Psoas muscle (tissue), 8 donors: Measurements from ENCODE around the gene CASKIN1. TPM values are rescaled to one million over a fixed set of nuclear protein-coding genes. Genes with fewer than 3 reads are reported as not detected.

ENCODE experiments used
- ATAC-seq, 4 donors: fragments of 200-7000 bp; cut with Tn5 transposase; one replicate each; pipeline ENCODE4 v1.9.1; 2020; ENCODE audit warnings: moderate library complexity in 3 of 4, mild to moderate bottlenecking in 2 of 4
- DNase-seq, 2 donors: peaks; one replicate each; pipeline ENCODE4 v3.0.0-alpha.2; 2020
- H3K27ac ChIP-seq: fragments of 200-600 bp; one replicate; pipeline ENCODE4 v1.8.0; 2022
- H3K27me3 ChIP-seq, 3 donors: fragments of 200-600 bp in 1 of 3; one replicate each; pipeline versions ENCODE4 v1.6.1 to v1.8.0; 2013 to 2022; ENCODE audit warnings: low read length in 2 of 3, mild to moderate bottlenecking in 2 of 3, moderate library complexity in 1 of 3; ENCODE audit not compliant: insufficient read depth in 3 of 3
- H3K36me3 ChIP-seq, 2 donors: fragments of 200-600 bp in 1 of 2; one replicate each; pipeline versions ENCODE4 v1.6.1 to v1.8.0; 2013 to 2022; ENCODE audit warnings: low read depth in 1 of 2, mild to moderate bottlenecking in 1 of 2, moderate library complexity in 1 of 2; ENCODE audit not compliant: insufficient read depth in 1 of 2
- H3K4me1 ChIP-seq: fragments of 200-600 bp; one replicate; pipeline ENCODE4 v1.8.0; 2022
- H3K4me3 ChIP-seq: fragments of 200-600 bp; one replicate; pipeline ENCODE4 v1.8.0; 2022; ENCODE audit warnings: mild to moderate bottlenecking
- H3K9me3 ChIP-seq: fragments of 200-600 bp; one replicate; pipeline ENCODE4 v1.8.0; 2022
- WGBS, 3 donors: extraction: QIAGEN DNeasy Blood & Tissue Kit; methylation state at CpG; one replicate each; pipeline versions ENCODE4 v1.1.6 to v1.1.7; 2013; 5-methylcytosine and 5-hydroxymethylcytosine counted together
- intact Hi-C, 2 donors: fragments of 100-400 bp; cut with DNase I; formaldehyde crosslinking; loops; one replicate each; pipeline versions ENCODE4 v1.11.0 to v1.14.2; 2022
- polyA plus RNA-seq, 3 donors: library from polyadenylated mRNA; stranded (reverse); fragments of 200-250 nt; gene quantifications; one replicate each; pipeline ENCODE4 v1.2.3, GENCODE V29; 2013
- total RNA-seq, 4 donors: library from RNA; stranded (reverse); fragmentation: NEBNext Ultra II Directional in 2 of 4; extraction: Animal tissue kit (Norgen Biotek cat#: 25700) in 2 of 4; gene quantifications; one replicate each; pipeline versions ENCODE4 v1.2.1 to v1.2.4, GENCODE V29; 2021 to 2023
- TF ChIP-seq, protein P1 (sequence below): fragments of 200-600 bp; IDR thresholded peaks from one replicate; pipeline ENCODE4 v1.8.0; 2022; ENCODE audit warnings: antibody characterized with exemption
- donor health status: healthy with polysubstance abuse.
- donor health status: DM: no; HTN: no; CAD: no; lungs with moderate emphysema.
- donor health status: Bipolar disorder and iron deficiency.
- donor health status: healthy.
- donor health status: DM: yes; HTN: yes; CAD: no.
- donor health status: DM: no; HTN: no; CAD: no.
- donor health status: DM: no; HTN: no; CAD: no.
- donor health status: DM: yes; HTN: yes; CAD: no.

Gene CASKIN1
- total and polyA plus RNA-seq, 7 donors, result 0.32 to 1.0 (median 0.63) TPM

DNA sequence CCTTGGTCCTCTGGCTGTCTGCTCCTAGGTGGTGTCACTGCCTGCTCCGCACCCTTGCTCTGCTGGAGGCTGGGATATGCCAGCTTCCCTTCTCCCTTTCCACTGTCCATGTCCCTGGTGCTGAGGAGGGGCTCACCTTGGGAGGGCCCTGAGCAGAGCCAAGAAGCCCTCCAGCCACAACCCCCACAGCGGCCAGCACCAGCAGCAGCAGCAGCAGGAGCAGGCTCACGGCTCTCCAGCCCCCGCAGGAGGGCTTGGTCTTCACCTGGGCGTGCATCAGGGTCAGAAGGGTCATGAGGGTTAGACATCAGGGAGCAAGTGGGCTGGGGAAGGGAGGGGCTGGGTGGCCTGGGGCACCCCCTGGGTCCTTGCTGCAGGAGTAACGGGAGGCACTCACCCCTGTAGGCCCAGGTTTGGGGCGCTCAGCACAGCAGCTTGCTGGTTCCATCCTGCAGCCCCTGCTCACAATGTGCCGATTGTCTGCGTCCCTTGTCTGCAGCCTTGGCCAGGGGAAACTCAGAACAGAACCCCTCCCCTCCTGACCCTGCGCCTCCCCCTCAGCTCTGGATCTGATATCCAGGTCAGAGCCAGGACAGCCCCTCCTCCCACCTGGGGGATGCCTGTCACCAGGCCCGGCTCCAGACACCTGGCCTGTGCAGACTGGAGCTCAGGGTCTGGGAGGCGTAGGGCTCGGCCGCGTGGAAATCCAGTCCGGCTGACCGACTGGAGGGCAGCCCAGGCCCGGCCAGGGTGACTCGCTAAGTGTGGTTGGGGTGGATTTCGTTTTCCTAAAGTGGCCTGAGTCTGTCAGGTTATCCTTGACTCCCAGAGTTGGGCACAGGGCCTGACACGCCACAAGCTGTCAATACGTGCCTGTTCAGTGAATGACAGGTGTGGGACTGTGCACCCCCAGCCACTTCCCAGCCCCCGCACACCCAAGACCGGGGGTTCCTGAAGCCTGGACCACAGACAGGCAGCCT lies 14.3 kb upstream of the CASKIN1 start, which contains the start of gene BRICD5:
TSS of gene BRICD5 (minus strand) at position 478 of the 980 bp plus-strand sequence. CDS start at position 448, 30 bp downstream.
- peaks cover 54% of the 10 kb centered on the region for H3K4me1 ChIP-seq
- peak in 3 of 4 donors; percentile 4 to 28 (median 4) for ATAC-seq
- DNase-seq, result no peak
- intact Hi-C loops, result no loop called here
- 25 to 47% (median 37%) methylated on average over 24 of the region's 24 CpGs for WGBS, 3 donors
- H3K27ac ChIP-seq, result peak within 1 kb of the TSS; percentile 90
- no peaks in the 10 kb centered on the region for H3K9me3 ChIP-seq
- H3K4me3 ChIP-seq, result no peak within 1 kb of the TSS
- peaks cover 0 to 38% of the 10 kb centered on the region in 2 donors for H3K36me3 ChIP-seq
- TF ChIP-seq, protein P1, sequence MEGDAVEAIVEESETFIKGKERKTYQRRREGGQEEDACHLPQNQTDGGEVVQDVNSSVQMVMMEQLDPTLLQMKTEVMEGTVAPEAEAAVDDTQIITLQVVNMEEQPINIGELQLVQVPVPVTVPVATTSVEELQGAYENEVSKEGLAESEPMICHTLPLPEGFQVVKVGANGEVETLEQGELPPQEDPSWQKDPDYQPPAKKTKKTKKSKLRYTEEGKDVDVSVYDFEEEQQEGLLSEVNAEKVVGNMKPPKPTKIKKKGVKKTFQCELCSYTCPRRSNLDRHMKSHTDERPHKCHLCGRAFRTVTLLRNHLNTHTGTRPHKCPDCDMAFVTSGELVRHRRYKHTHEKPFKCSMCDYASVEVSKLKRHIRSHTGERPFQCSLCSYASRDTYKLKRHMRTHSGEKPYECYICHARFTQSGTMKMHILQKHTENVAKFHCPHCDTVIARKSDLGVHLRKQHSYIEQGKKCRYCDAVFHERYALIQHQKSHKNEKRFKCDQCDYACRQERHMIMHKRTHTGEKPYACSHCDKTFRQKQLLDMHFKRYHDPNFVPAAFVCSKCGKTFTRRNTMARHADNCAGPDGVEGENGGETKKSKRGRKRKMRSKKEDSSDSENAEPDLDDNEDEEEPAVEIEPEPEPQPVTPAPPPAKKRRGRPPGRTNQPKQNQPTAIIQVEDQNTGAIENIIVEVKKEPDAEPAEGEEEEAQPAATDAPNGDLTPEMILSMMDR, result no peak
- no peaks in the 10 kb centered on the region for H3K27me3 ChIP-seq

GRCh38 chr16:2210009-2210332 lies 13.6 kb upstream of the CASKIN1 start:
- peak overlapping the region; percentile 90 for H3K27ac ChIP-seq
- no peaks in the 10 kb centered on the region for H3K27me3 ChIP-seq
- no peak for DNase-seq
- no peaks in the 10 kb centered on the region for H3K9me3 ChIP-seq
- ATAC-seq, result no peak
- peaks cover 0 to 38% of the 10 kb centered on the region in 2 donors for H3K36me3 ChIP-seq
- H3K4me1 ChIP-seq, result peaks cover 54% of the 10 kb centered on the region
- TF ChIP-seq, protein P1, result no peak
- 70 to 81% (median 78%) methylated on average over 16 to 17 of the region's 17 CpGs for WGBS, 3 donors
- intact Hi-C loops, result no loop called here
- H3K4me3 ChIP-seq, result no peak overlapping the region

DNA sequence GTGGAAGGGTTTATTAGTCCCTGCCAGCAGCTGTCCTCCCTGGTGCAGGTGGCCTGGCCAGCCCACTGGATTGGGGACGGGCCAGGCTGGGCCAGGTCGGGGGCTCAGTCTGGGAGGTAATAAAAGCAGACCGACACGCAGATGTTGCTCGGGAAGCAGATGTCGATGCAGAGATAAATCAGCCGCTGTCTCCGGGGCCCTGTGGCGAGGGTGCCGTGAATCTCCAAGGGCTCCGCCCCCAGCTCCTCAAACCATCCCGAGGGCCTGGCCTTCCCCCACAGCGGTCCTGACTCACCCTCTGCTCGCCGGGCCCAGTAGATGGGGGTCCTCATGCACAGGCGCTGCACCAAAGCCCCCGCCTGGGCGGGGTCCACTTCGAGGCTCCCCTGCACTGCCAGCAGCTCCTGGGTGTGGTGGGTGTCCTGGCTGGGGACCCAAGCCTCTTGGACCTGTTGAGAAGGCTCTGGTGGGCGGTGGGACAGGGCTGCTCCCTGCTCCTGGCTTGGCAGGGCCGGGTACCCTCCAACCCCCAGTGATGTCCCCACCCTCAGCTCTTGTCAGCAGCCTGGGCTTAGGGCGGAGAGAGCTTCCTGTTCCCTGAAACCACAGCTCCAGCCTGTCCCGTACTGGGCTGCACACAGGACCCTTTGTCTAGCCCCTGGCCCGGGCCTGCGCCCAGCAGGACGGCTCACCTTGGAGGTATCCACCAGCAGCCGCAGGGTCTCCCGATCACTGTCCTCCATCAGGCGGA lies 13.0 kb upstream of the CASKIN1 start:
- TF ChIP-seq, protein P1, result no peak
- ATAC-seq, result no peak

DNA sequence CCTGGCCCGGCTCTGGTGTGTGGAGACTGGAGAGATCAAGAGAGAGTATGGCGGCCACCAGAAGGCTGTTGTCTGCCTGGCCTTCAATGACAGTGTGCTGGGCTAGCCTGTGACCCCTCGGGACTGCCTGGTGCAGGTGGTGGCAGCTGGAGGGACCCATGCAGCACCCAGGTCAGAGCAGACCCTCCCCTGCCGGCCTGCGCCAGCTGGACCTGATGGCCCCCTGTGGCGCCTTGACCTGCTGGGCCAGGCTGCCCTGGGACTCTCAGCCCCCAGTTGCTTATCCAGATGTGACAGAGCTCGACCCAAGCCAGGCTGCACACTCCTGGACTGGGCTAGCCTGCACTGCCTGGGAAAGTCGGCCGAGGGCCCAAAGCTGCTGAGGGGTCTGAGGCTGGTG lies 12.4 kb upstream of the CASKIN1 start:
- TF ChIP-seq, protein P1, result no peak
- H3K9me3 ChIP-seq, result no peaks in the 10 kb centered on the region
- no peaks in the 10 kb centered on the region for H3K27me3 ChIP-seq
- ATAC-seq, result no peak
- DNase-seq, result no peak
- WGBS, 3 donors, result 81 to 82% (median 81%) methylated on average over 7 to 9 of the region's 9 CpGs
- no peak overlapping the region for H3K4me3 ChIP-seq
- peaks cover 58% of the 10 kb centered on the region for H3K4me1 ChIP-seq
- intact Hi-C loops, result loop anchor here in 1 of 2 donors (5.0 kb wide), 1 partner anchor 51 kb away; the partner anchor contains the start of gene TRAF7
- peaks cover 0 to 38% of the 10 kb centered on the region in 2 donors for H3K36me3 ChIP-seq
- H3K27ac ChIP-seq, result no peak overlapping the region

More for the DNA sequence above, 13.0 kb upstream of the CASKIN1 start:
- intact Hi-C loops, result loop anchor here in 1 of 2 donors (5.0 kb wide), 1 partner anchor 52 kb away; the partner anchor contains the start of gene TRAF7
- peaks cover 58% of the 10 kb centered on the region for H3K4me1 ChIP-seq
- no peak overlapping the region for H3K4me3 ChIP-seq
- 78 to 82% (median 80%) methylated on average over 25 to 29 of the region's 29 CpGs for WGBS, 3 donors
- peak overlapping the region; percentile 90 for H3K27ac ChIP-seq
- H3K9me3 ChIP-seq, result no peaks in the 10 kb centered on the region
- peaks cover 0 to 38% of the 10 kb centered on the region in 2 donors for H3K36me3 ChIP-seq
- DNase-seq, result no peak
- H3K27me3 ChIP-seq, result no peaks in the 10 kb centered on the region
